DMS153 treated with DMSO at 0.1 percent for 48 hours (cell line): ENCODE measurements around the gene PTPRJ.
A peak's percentile ranks its signal among the peaks of the same experiment; 100 is the strongest.

Source experiments
- DNase-seq: peaks from one replicate; lab custom pipeline; 2025; ENCODE audit not compliant: unreplicated experiment; lab: John Stamatoyannopoulos, UW

The PTPRJ gene

DNA sequence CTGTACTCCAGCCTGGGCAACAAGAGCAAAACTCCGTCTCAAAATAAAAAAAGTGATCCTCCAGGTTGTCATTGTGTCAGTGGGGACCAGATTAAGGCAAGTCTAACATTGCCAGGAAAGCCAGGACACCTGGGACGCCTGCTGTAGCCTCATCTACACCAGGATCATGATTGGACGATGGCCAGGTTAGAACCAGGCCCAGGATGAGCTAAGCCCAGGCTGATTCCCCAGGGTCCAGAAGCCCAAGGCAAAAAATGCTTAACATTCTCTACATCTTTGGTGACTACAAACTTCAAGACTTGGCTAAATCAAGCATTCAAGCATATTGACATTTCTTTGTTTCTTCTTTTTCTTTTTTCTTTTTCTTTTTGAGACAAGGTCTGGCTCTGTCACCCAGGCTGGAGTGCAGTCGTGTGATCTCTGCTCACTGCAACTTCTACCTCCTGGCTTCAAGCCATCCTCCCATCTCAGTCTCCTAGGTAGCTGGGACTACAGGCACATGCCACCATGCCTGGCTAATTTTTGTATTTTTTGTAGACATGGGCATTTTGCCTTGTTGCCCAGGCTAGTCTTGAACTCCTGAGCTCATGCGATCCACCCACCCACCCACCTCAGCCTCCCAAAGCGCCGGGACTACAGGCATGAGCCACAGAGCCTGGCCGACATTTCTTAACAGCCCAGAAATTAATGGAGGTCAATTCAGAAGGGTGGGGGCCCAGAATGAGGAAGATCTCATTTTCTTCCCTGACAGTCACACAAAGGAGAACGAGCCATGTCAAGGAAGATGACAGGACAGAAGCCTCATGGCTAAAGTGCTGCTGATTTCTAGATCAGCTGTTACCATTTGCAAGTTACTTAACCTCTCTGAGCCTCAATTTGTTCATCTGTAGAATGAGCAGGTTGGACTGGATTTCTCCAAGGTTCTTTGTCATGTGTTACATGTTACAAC, 12.5 kb upstream of the PTPRJ start:
- DNase-seq = no peak

- DNase-seq = no peak
Observed at GRCh38 chr11:47969401-47969800, 11.0 kb upstream of the PTPRJ start.

- DNase-seq = no peak
Observed at GRCh38 chr11:47971501-47971900, 8.9 kb upstream of the PTPRJ start.

DNA sequence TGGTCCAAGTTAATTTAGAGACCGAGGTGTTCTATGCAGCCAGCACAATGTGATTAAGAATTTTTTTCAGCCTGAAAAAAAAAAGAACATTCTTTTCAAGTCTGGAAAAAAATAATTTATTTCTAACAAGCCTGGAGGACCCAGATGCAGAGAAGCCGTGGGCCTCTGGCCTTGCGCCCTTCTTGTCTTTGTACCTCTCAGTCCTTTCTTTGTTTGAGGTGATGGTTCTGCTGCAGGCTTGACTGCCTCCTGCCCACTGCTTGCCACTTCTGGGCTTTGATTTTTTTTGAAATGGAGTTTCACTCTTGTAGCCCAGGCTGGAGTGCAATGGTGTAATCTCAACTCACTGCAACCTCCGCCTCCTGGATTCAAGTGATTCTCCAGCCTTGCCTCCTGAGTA, 7.2 kb upstream of the PTPRJ start:
- DNase-seq = no peak

GRCh38 chr11:47976931-47977330, 3.4 kb upstream of the PTPRJ start:
- no peak for DNase-seq

DNA sequence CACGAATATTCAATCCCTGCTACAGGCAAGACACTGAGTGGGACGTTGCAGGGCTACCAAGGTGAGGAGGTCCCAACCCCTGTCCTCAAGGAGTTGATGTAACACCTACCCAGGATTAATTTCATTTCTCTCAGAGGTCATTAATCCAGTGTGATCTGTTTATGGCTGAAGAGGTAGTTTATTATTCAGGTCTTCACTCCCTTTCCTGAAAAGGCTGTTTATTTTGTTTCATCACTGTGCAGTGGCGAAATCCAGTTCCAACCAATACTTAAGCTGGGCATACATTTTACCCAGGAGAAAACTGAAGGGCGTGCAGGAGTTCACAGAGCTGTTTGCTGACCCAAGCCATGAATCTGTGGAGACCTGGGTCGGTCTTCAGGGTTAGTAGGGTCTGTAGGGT, 2.7 kb upstream of the PTPRJ start:
- DNase-seq = no peak

- DNase-seq = no peak
Observed at GRCh38 chr11:47979378-47980087, 826 bp upstream of the PTPRJ start.

- DNase-seq = no peak
Observed at GRCh38 chr11:47980907-47981621, 705 bp downstream of the PTPRJ start.

- DNase-seq = no peak
Observed at GRCh38 chr11:47981667-47982404, 1.5 kb downstream of the PTPRJ start.

GRCh38 chr11:47982616-47983015, 2.3 kb downstream of the PTPRJ start:
- DNase-seq = no peak

- no peak for DNase-seq
Observed at GRCh38 chr11:47983464-47984397, 3.4 kb downstream of the PTPRJ start.

- no peak for DNase-seq
Observed at GRCh38 chr11:47986219-47986618, 5.9 kb downstream of the PTPRJ start.

DNA sequence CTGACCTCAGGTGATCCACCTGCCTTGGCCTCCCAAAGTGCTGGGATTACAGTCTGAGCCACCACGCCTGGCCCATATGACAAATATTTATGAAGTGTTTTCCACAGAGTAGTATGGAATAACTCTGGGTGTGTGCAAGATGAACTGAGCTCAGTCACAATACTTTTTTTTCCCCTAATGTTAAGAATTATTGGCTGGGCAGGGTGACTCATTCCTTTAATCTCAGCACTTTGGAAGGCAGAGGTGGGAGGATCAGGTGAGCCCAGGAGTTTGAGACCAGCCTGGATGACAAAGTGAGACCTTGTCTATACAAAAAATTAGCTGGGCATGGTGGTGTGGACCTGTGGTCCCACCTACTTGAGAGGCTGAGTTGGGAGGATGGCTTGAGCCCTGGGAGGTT, 6.4 kb downstream of the PTPRJ start:
- no peak for DNase-seq

DNA sequence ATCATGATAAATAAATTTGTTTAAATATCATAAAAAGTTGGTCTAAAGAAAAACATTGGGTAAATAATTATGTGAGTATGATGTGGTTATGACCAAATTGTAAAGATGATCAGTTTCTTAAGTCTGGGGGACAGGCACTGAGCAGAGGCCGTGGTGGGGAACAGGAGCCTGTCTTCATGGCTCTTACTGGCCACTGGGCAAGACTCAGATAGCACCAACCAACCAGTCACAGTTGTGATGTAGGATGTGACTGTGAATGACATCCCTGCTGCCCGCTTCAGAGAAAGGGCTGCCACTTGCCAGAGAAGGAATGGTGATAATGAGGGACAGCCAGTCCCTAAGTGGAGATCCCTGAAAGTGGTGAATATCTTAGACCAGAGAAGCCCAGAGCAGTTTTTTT, 7.0 kb downstream of the PTPRJ start:
- no peak for DNase-seq

GRCh38 chr11:47987781-47988180, 7.4 kb downstream of the PTPRJ start:
- no peak for DNase-seq

- DNase-seq = no peak
Observed at GRCh38 chr11:47989779-47990178, 9.4 kb downstream of the PTPRJ start.

DNA sequence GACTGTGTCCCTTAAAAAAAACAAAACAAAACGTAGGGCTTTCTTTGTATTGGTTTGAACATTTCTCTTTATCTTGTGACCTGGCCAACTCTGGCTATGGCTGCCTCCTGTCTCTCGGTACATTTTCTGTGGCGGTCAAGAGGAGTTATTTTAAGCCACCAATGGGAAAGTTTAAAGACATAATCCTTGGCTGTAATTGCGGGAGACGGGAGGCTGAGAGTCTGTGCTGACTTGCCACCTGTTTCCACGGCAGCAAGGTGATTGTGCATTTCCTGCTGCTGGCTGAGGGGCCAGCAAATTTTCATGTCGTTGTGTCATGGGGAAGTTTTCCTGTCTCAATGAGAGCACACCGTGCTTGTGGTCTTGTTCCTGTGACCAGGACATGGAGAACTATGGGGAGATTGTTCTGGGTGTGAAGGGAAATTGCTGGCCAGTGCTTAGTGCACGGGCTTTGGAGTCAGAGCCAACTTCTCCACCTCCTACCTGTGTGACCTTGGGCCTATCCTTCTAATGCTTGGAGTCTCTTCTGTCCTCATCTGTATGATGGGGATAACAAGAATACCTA, 11.0 kb downstream of the PTPRJ start:
- peak; percentile 41 for DNase-seq

DNA sequence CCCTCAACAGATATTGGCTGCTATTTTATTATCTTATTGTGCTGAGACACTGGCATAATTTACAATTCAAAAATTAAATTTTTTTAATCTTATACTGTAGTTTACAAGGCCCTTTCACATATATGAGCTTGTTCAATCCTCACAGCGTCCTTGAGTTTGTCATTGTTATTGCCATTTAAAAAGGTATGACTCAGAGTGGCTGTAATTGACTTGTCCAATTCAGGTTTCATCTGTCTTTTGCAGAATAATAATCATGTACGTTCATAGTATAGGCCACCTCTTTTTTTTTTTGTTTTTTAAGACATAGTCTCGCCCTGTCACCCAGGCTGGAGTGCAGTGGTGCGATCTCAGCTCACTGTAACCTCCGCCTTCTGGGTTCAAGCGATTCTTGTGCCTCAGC, 11.5 kb downstream of the PTPRJ start:
- DNase-seq = no peak

DNA sequence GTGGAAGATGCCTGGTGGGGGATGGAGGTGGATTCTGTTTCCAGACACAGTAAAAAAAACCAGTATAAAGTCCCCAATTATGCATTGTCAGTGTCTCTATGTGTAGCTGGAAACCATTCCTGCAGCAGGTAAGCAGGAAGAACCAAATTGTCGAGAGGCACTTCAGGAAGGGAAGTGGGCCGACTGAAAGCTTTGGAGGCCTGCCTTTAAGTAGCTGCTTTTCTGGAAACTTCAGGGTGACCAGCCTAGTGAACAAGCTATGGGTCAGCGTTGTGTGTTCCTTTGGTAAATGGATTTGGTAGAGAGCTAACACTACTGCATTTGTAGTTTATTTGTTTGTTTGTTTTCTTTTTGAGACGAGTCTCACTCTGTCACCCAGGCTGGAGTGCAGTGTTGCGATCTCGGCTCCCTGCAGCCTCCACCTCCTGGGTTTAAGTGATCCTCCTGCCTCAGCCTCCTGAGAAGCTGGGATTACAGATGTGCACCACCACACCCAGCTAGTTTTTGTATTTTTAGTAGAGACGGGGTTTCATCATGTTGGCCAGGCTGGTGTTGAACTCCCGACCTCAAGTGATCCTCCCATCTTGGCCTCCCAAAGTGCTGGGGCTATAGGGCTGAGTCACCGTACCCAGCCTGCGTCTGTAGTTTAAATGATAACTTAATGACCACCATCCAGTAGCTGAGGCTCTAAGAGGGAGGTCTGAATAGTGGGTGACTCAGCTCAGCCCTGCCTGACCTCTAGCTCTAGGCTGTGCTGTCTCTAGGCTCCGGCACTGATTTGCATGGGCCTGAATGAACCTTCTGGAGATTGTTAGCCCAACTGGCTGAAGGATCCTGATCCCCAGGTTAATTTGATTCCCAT, 12.8 kb downstream of the PTPRJ start:
- DNase-seq = no peak
